Measurements from ENCODE around the gene LIFR.
A peak's percentile ranks its signal among the peaks of the same experiment; 100 is the strongest.

The LIFR gene

DNA sequence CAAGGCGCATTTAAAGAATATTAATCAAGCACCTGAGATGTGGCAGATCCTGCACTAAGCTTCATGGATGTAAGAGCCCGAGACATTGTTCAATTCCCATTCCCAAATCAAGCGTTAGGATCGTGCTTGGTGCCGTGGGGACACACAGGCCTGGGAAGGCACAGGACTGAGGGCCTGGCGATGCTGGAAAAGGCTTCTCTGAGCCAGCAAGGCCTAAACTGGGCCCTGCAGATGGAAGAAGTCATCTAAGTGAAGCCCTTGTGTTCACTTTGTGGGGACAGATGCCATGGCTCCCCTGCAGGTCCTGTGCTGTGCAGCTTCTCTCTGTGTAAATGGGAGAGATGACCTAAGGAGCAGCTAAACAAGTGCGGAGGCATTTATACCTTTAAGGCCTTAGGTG, 83.9 kb downstream of the LIFR start:
- TF ChIP-seq, protein P1, sequence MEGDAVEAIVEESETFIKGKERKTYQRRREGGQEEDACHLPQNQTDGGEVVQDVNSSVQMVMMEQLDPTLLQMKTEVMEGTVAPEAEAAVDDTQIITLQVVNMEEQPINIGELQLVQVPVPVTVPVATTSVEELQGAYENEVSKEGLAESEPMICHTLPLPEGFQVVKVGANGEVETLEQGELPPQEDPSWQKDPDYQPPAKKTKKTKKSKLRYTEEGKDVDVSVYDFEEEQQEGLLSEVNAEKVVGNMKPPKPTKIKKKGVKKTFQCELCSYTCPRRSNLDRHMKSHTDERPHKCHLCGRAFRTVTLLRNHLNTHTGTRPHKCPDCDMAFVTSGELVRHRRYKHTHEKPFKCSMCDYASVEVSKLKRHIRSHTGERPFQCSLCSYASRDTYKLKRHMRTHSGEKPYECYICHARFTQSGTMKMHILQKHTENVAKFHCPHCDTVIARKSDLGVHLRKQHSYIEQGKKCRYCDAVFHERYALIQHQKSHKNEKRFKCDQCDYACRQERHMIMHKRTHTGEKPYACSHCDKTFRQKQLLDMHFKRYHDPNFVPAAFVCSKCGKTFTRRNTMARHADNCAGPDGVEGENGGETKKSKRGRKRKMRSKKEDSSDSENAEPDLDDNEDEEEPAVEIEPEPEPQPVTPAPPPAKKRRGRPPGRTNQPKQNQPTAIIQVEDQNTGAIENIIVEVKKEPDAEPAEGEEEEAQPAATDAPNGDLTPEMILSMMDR (IDR thresholded peaks at IDR 0.05; ENCODE audit: low read depth, low read length), result no peak
- H3K4me3 ChIP-seq (ENCODE audit: low read depth, low read length), result no peak overlapping the region

DNA sequence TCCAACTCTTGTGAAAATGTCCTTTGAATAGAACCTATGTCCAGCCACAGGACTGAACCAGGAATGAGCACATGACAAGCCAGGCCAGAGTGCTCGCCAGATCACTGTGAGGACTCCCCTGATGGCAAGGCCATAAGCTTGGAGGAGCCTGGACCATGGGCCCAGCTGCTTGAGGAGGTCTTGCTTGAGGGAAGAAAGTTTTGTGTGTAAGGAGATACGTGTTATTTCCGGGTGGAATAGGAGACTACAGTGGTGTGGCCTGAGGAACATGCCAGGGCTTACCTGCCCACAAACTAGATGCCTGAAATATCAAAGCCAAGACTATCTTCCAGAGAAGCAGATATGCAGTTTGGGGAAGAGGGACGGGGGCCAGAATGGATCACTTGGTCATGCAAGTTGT, 84.7 kb downstream of the LIFR start:
- TF ChIP-seq, protein P1 (IDR thresholded peaks at IDR 0.05; ENCODE audit: low read depth, low read length), result no peak
- H3K4me3 ChIP-seq (ENCODE audit: low read depth, low read length), result no peak overlapping the region

DNA sequence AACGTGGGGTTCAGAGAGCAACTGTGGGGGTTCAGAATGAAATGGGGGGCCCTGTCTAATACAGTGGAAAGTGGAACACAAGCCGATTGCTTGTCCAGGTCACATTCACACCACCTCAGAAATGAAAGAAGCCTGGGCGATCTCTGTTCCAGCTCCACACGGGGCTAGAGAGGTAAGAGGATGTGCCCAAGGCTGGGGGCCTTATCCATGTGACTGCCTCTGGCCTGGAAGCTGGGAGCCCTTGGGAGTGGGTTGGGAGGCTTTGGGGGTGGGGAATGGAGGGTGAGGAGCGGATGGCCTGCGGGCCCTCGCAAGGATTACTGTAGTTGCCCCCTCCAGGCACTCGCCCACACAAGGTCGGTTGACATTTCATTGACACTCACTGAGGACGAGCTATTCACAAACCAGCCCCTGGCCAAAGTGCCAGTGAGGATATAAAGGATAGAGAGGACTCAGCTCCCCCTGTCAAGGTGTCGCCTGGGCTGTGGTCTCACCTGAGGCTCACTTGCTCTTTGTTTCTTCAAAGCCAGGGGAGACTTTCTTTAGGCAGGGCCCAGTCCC, 86.7 kb downstream of the LIFR start:
- TF ChIP-seq, protein P1 (IDR thresholded peaks at IDR 0.05; ENCODE audit: low read depth, low read length), result no peak
- no peak overlapping the region for H3K4me3 ChIP-seq (ENCODE audit: low read depth, low read length)

DNA sequence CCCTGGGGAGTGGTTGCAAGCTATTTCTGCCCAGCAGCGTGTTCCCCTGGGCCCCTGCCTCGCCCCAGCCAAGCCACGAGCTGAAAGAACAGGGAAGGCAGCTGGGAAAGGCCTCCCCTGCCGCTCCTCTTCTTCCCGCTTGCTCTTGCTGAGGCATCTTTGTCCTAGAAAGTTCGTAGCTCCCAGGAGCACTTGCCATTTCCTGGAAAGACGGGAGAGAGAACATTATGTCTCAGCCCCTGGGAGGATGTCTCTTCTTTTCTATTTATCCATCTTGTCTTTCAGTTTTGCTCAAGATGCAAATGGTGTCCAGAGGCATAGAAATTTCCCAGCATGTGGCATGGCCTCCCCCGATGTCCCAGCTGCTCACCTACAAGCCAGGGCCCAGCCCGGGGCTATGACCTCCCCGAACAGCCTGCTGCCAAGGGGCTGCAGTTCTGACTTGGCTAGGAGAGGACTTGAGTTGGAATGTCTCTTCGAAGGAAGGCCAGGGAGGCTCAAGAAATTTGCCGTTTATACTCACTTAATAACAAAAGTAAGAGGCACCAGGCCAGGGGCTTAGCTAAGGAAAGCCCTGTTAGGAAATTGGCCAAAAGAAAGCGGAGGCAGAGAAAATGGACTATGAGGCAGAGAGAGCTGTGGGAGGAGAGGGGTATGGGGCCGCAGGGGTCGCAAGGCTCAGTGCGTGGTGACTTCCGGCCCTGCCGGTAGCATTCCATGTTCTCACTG, 87.3 kb downstream of the LIFR start:
- TF ChIP-seq, protein P1 (IDR thresholded peaks at IDR 0.05; ENCODE audit: low read depth, low read length), result no peak
- H3K4me3 ChIP-seq (ENCODE audit: low read depth, low read length), result no peak overlapping the region

DNA sequence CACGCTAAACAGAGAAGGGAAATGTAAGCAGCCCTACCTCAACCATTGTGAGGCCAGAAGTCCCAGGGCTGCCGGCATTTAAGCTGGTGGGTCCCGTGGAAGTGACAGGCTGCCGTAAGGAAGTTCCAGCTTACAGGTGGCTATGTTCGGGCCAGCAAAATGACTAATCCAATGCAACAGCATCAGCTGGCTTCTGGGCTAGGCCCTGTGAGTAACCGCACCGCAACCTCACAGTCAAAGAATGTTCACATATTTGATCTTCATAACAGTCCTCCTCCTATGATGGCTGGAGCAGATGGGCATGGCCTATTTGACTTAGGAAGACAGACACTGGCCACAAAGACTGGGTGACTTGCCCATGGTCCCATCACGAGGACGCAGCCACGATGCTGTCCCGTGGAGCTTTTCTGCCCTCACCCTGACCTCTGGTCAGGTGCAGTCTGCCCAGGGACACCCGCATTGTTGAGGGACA, 88.2 kb downstream of the LIFR start:
- H3K4me3 ChIP-seq (ENCODE audit: low read depth, low read length), result peak overlapping the region; percentile 30
- TF ChIP-seq, protein P1 (IDR thresholded peaks at IDR 0.05; ENCODE audit: low read depth, low read length), result no peak

DNA sequence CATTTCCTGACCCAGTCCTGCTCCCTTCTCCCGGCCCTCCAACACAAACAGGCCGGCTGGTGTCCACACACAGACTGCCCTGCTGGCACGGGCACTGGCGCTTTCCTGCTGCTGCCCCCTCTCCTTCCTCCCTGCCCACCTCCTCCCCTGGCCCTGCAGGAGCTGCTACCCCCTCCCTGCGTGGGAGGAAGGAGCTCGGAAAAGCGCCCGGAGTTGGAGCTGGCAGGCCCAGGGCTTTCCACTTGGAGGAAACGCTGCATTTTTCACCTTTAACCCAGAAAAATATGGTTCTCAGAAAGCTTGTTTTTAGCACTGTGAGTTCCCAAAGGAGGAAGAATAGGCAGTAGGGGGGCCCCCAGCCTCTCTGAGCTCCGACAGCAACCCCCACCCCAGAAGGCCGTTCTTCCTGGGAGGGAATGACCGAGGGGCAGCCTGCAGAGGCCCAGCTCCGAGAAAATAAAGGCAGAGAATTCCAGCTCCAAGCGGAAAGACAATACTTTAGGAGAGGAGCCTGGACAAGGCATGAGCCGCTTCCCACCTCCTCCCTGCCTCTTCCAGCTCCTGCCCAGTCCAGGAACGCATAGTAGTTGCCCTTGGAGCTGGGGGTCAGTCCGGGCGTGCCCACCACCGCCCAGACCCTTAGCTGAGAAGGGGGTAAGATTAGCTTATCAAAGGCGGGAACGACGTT, 88.9 kb downstream of the LIFR start:
- peak overlapping the region; percentile 30 for H3K4me3 ChIP-seq (ENCODE audit: low read depth, low read length)

More for the DNA sequence above, 88.9 kb downstream of the LIFR start:
- TF ChIP-seq, protein P1 (IDR thresholded peaks at IDR 0.05; ENCODE audit: low read depth, low read length), result no peak

Measured in WI38 (cell line).